Testis (tissue), 3 donors: ENCODE results near the gene PDGFC. TPM values are rescaled to one million over a fixed set of nuclear protein-coding genes. Genes with fewer than 3 reads are reported as not detected.
A peak's percentile ranks its signal among the peaks of the same experiment; 100 is the strongest.

Experiments used
- DNase-seq: peaks from one replicate; pipeline ENCODE4 v3.0.0-alpha.2; 2019
- H3K27ac ChIP-seq, 2 donors: fragments of 200-600 bp; sonication (generic); one replicate each; pipeline ENCODE4 v1.5.1; 2019
- H3K27me3 ChIP-seq: fragments of 200-600 bp; sonication (generic); one replicate; pipeline ENCODE4 v1.5.1; 2019
- H3K36me3 ChIP-seq: fragments of 200-600 bp; sonication (generic); one replicate; pipeline ENCODE4 v1.5.1; 2017; ENCODE audit warnings: low read depth; ENCODE audit errors: missing control alignments
- H3K4me1 ChIP-seq: fragments of 200-600 bp; sonication (generic); one replicate; pipeline ENCODE4 v1.5.1; 2019
- H3K4me3 ChIP-seq, 2 donors: fragments of 200-600 bp; sonication (generic); one replicate each; pipeline ENCODE4 v1.5.1; 2017 to 2019
- H3K9me3 ChIP-seq: fragments of 200-600 bp; sonication (generic); one replicate; pipeline ENCODE4 v1.5.1; 2017
- CTCF ChIP-seq, 3 experiments: fragments of 450-650 bp in 2 of 3; fragments of 200-600 bp in 1 of 3; sonication (generic) in 1 of 3; IDR thresholded peaks; one replicate each; pipeline ENCODE4 v1.5.1; 2016 to 2019; ENCODE audit warnings: antibody characterized with exemption in 3 of 3, mild to moderate bottlenecking in 2 of 3, moderate library complexity in 1 of 3
- POLR2A ChIP-seq: fragments of 450-650 bp; IDR thresholded peaks from one replicate; pipeline ENCODE4 v1.6.1; 2017; ENCODE audit warnings: antibody characterized with exemption, mild to moderate bottlenecking, moderate library complexity
- WGBS, 2 donors: methylation state at CpG; one replicate each; pipeline ENCODE4 v1.1.5; 2018; 5-methylcytosine and 5-hydroxymethylcytosine counted together
- intact Hi-C: fragments of 100-400 bp; cut with DNase I; formaldehyde crosslinking; loops from one replicate; pipeline ENCODE4 v1.15.1; 2023; ENCODE audit warnings: low total_unique reads
- polyA plus RNA-seq: library from polyadenylated mRNA; stranded (reverse); fragments of 350-450 nt; fragmentation: Illumina TruSeq; extraction: RNeasy Lipid Tissue Mini Kit (QIAGEN cat#74804); gene quantifications from one replicate; pipeline ENCODE4 v1.2.3, GENCODE V29; 2014; ENCODE audit warnings: low read depth, low replicate concordance; ENCODE audit not compliant: insufficient read depth
- total RNA-seq, 2 donors: library from RNA; depleted of rRNA; stranded (reverse); fragments of >200 nt; gene quantifications; one replicate each; pipeline ENCODE4 v1.2.3, GENCODE V29; 2016

The PDGFC gene
- total and polyA plus RNA-seq, 3 donors from 2014 or later: 7.8 to 13.8 (median 9.4) TPM

GRCh38 chr4:156775813-156776212, 195.8 kb downstream of the PDGFC start:
- intact Hi-C loops: no loop called here
- DNase-seq: no peak
- TF ChIP-seq CTCF (IDR thresholded peaks at IDR 0.05): no peak
- no peak for TF ChIP-seq POLR2A
- H3K27me3 ChIP-seq: no peaks in the 10 kb centered on the region
- no peaks in the 10 kb centered on the region for H3K36me3 ChIP-seq
- no peak overlapping the region for H3K27ac ChIP-seq
- H3K9me3 ChIP-seq: no peaks in the 10 kb centered on the region
- 27 to 30% methylated on average over 1 of the region's 1 CpG for WGBS, 2 donors
- no peak overlapping the region for H3K4me3 ChIP-seq
- H3K4me1 ChIP-seq: peaks cover 5% of the 10 kb centered on the region

- peaks cover 5% of the 10 kb centered on the region for H3K4me1 ChIP-seq
- WGBS, 2 donors: 61 to 72% methylated on average over 4 of the region's 4 CpGs
- no peaks in the 10 kb centered on the region for H3K36me3 ChIP-seq
- H3K27ac ChIP-seq: peak overlapping the region in 1 of 2 donors; percentile 12
- H3K4me3 ChIP-seq: no peak overlapping the region
- intact Hi-C loops: no loop called here
- no peaks in the 10 kb centered on the region for H3K27me3 ChIP-seq
- H3K9me3 ChIP-seq: no peaks in the 10 kb centered on the region
- no peak for TF ChIP-seq CTCF (IDR thresholded peaks at IDR 0.05)
- TF ChIP-seq POLR2A: no peak
- no peak for DNase-seq
Measured at GRCh38 chr4:156774422-156774821, 197.2 kb downstream of the PDGFC start.

- Histone ChIP-seq H3K9me3 (no peaks in the 10 kb centered on the region), H3K4me1 (peaks cover 5% of the 10 kb centered on the region), H3K27me3 (no peaks in the 10 kb centered on the region), H3K36me3 (no peaks in the 10 kb centered on the region), H3K4me3 (no peak overlapping the region), H3K27ac (peak overlapping the region in 1 of 2 donors; percentile 12)
- WGBS, 2 donors: 78 to 83% methylated on average over 4 of the region's 4 CpGs
- TF ChIP-seq POLR2A (no peak), CTCF (IDR thresholded peaks at IDR 0.05) (no peak)
- no peak for DNase-seq
- intact Hi-C loops: no loop called here
Measured at GRCh38 chr4:156773648-156774357, 197.8 kb downstream of the PDGFC start.

- intact Hi-C loops: no loop called here
- H3K36me3 ChIP-seq: no peaks in the 10 kb centered on the region
- peaks cover 5% of the 10 kb centered on the region for H3K4me1 ChIP-seq
- H3K27me3 ChIP-seq: no peaks in the 10 kb centered on the region
- no peak overlapping the region for H3K4me3 ChIP-seq
- TF ChIP-seq POLR2A (no peak), CTCF (IDR thresholded peaks at IDR 0.05) (no peak)
- H3K27ac ChIP-seq: peak overlapping the region in 1 of 2 donors; percentile 59
- no peak for DNase-seq
- WGBS, 2 donors: 28 to 41% methylated on average over 6 of the region's 6 CpGs
- no peaks in the 10 kb centered on the region for H3K9me3 ChIP-seq
Measured at GRCh38 chr4:156771171-156771837, 200.3 kb downstream of the PDGFC start.
